HG03196 (cell line): Measurements from ENCODE around the gene CACNA1D.
A peak's percentile ranks its signal among the peaks of the same experiment; 100 is the strongest.

Experiments
- ATAC-seq: cut with Tn5 transposase; IDR thresholded peaks from one replicate; pipeline ENCODE4 v1.9.1; 2021; ENCODE audit not compliant: unreplicated experiment

The CACNA1D gene

GRCh38 chr3:53837331-53837730 lies 342.9 kb downstream of the CACNA1D start:
- no peak for ATAC-seq

- no peak for ATAC-seq
Observed at GRCh38 chr3:53841296-53841695, 346.9 kb downstream of the CACNA1D start.

GRCh38 chr3:53842436-53843194 lies 348.2 kb downstream of the CACNA1D start:
- no peak for ATAC-seq

DNA sequence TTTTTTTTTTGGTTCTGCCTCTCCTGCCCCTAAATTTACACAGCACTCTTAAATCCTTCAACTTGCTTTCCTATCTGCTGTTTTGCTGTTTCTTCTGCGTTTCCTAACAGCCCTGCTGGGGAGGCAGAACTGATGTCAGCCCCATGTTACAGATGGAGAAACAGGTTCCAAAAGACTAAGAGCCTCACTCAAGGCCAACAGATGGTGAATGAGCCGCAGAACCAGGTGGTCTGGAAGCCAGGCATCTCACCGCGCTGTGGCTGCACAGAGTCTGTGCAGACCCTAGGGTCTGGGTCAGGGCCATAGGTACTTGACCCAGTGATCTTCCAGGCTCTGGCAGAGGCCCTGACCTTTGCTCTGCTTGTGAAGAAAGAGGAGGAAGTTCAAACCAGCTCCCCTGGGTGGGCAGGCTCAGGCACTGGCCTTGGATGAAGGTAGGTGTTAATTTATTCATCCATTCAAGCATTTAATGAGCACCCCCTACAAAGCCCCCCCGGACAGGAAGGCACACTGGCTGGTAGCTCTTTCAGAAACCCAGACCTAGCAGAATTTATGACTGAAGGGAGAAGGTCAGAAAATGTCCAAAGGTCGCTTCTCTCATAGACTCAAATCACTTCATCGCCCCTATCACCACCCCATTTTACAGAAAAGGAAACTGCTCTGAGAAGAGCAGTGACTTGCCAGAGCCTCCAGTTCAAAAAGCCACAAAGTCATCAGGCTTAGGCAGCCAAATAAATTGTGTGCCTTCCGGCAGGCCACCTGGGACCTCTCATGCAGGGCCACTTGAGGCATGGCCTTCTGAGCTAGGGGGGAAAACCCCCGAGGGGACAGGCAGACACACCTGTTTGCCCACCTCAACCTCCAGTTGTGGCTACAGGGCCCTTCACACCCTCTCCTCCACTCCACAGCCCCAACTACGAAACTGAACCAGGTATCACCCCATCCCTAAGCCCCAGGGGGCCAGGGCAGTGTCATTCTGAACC lies 349.1 kb downstream of the CACNA1D start:
- ATAC-seq = peak; percentile 46

DNA sequence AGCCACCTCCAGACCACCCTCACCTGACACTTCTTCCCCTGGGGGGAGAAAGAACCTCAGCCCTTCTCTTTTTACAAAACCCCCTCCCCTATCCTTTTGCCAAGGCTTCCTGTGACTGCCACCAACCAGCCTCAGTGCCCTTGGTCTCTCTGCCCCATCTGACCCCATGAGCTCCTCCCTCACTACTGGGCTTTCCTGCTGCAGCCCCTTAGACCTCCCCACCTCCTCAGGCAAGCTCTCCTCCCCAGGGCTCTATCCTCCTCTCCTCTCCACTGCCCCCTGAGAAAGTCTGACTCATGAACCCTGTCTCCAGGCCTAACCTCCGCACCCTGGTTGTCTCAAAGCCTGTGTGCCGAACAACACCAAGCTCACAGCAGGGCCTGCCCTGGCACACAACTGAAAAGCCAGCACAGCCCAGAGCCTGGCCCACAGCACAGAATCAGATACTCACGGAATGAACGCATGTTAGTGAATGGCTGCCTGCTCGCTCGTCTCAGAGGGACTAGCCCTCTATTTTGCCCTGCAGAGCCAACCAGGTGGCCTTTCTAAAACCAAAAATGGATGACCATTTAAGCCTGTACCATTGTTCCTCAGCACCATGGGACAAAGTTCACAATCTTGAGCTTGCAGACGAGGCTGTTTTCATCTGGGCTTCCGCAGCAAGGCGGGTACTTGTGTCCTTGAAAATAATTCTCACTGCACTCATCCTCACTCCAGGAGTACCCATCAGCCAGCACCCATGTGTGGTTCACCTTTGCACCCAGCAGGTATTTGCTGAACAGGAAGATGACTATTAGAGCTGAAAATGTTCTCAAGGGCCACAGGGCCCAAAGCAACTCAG lies 350.1 kb downstream of the CACNA1D start:
- peak; percentile 6 for ATAC-seq

GRCh38 chr3:53845103-53845880 lies 350.9 kb downstream of the CACNA1D start:
- ATAC-seq = no peak

DNA sequence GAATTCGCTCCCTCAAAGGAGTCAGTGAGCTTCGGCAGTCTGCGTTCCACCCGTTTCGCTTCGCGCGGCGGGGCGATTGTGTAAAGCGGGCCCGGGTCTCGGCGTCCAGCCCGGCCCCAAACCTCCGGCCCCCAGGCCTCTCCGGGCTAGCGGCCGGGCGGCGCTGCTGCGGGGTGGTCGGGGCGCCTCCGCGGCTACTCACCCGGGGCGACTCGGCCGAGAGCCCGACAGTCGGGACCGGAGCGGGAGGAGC lies 351.4 kb downstream of the CACNA1D start:
- ATAC-seq = no peak

- ATAC-seq = no peak
Observed at GRCh38 chr3:53846134-53846850, 351.9 kb downstream of the CACNA1D start, which contains the start of the genes CHDH and IL17RB. TSS of gene CHDH (minus strand) at chr3:53846419. CDS start at chr3:53824008, 22,411 bp downstream. TSS of gene IL17RB (plus strand) at chr3:53846568. CDS start at chr3:53846589, 21 bp downstream.

GRCh38 chr3:53846851-53847155 lies 352.4 kb downstream of the CACNA1D start:
- ATAC-seq = no peak

- no peak for ATAC-seq
Observed at GRCh38 chr3:53849916-53850315, 355.5 kb downstream of the CACNA1D start.

GRCh38 chr3:53850895-53851294 lies 356.5 kb downstream of the CACNA1D start:
- no peak for ATAC-seq

DNA sequence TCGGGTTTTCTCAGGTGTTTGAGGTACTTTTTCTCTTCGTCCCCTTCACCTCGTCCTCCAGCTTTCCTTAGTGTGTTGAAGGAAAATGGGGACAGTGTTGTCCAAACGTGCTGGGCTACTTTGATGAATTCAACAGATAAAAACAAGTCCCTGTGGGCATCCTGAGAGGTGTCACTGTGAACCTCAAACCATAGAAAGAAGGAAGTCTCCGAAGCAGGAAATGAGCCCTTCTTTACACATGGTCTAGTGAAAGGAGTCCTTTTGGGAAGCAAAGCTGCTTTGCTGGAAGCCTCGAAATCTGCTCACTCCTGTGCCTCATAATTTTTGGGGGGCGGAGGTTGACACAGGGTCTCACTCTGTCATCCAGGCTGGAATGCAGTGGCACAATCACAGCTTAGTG lies 362.6 kb downstream of the CACNA1D start:
- no peak for ATAC-seq

- ATAC-seq = no peak
Observed at GRCh38 chr3:53858096-53858741, 363.8 kb downstream of the CACNA1D start.

- no peak for ATAC-seq
Observed at GRCh38 chr3:53859178-53859577, 364.8 kb downstream of the CACNA1D start.

DNA sequence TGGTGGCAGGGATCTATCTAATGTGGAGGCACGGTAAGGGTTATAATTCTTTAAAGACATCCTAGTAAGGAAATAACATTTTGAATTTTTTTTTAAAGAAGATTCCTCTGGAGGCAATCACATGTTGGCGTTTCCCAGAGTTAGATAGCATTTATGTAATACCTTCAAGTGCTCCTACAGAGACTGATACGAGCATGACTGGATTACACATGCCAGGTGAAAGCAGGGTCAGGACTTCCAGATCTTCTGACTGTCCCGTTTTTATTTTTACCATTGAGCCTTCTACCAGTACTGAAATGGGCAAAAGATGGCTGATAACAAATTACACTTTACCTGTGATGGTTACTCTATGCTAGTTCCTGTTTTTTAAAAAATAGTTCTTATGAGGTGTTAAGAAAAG lies 365.8 kb downstream of the CACNA1D start:
- ATAC-seq = no peak

DNA sequence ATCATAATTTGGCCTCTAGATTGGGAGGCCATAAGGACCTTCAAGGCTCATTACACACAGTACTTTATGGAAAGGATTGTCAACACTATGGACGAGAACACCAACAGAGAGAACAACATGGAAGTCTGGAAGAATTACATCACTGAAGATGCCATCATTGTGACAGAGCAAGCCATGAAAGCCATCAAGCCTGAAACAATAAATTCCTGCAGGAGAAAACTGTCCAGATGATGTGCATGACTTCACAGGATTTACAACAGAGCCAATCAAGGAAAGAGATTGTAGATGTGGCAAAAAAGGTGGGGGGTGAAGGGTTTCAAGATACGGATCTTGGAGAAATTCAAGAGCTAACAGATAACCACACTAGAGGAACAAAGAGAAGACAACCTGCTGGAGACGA lies 367.8 kb downstream of the CACNA1D start:
- ATAC-seq = no peak

- no peak for ATAC-seq
Observed at GRCh38 chr3:53863145-53863544, 368.7 kb downstream of the CACNA1D start.
